Activated T-cell treated with anti-CD3 and anti-CD28 coated beads, Interleukin-2, amount 50 U/mL, for 1 hour (primary cell): ENCODE measurements around the gene SYN1.

Experiments used
- DNase-seq: peaks from one replicate; pipeline ENCODE4 v3.0.0-alpha.2; 2020

Gene SYN1

DNA sequence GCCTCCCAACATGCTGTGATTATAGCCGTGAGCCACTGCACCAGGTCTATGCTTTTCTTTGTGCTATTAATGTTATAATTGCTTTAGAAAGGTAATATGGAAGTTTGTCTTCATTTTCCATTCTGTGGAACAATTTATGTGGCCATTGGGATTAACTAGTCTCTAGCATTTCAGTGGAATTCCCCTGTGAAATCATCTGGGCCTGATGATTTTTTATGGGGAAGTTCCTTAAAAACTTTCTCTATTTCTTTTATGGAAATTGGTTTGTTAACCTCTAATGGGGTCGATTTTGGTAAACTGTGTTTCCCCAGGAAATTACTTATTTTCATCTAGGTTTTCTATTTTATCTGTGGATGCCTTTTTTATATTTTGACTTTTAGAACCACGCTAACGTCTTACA lies 26.1 kb downstream of the SYN1 start:
- no peak for DNase-seq

- no peak for DNase-seq
These were observed 28.7 kb downstream of the SYN1 start for GRCh38 chrX:47590984-47591383.

GRCh38 chrX:47587906-47588735 lies 31.5 kb downstream of the SYN1 start:
- DNase-seq, result no peak

- no peak for DNase-seq
These were observed 32.4 kb downstream of the SYN1 start for GRCh38 chrX:47587091-47587891.

DNA sequence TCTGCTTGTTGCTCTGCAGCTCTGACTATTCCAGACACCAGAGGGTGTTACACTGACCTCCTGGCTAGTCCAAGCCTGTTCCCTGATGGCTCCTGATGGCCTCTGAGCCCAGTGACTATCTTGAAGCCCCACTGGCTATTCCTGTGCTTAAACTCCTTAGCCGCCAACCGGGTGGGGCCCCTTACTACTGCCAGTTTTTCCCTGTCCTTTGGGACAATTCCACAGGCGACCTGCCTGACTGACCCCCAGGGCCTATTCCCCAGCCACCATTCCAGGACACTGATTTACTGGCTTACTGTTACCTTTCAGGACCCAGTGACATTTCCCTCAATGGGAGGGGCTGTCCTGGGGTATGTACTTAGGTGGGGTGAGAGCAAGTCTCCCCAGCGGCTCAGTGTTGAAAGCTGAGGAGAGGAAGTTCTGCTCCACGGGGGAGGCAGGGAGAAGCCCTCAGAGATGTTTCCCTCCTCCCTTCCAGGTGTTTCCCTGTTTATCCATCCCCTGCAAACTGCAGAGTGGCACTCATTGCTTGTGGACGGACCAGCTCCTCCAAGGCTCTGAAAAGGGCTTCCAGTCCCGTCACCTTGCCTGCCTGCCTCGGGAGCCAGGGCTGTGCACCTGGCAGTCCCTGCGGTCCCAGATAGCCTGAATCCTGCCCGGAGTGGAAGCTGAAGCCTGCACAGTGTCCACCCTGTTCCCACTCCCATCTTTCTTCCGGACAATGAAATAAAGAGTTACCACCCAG lies 33.4 kb downstream of the SYN1 start:
- DNase-seq, result no peak

DNA sequence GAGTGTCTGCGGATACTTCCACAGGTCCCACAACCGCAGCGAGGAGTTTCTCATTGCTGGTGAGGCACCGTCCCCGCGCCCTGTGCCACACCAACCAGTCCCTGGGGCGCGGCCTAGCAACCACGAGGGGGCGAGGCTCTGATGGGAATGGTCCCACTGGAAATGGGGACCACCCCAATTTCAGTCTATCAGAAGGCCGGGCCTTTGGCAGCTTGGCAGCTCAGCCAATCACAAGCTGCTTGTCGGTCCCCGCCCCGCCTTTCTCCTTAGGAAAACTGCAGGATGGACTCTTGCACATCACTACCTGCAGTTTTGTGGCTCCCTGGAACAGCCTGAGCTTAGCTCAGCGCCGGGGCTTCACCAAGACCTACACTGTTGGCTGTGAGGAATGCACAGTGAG lies 34.4 kb downstream of the SYN1 start:
- no peak for DNase-seq

GRCh38 chrX:47584714-47585113 lies 34.9 kb downstream of the SYN1 start:
- no peak for DNase-seq

DNA sequence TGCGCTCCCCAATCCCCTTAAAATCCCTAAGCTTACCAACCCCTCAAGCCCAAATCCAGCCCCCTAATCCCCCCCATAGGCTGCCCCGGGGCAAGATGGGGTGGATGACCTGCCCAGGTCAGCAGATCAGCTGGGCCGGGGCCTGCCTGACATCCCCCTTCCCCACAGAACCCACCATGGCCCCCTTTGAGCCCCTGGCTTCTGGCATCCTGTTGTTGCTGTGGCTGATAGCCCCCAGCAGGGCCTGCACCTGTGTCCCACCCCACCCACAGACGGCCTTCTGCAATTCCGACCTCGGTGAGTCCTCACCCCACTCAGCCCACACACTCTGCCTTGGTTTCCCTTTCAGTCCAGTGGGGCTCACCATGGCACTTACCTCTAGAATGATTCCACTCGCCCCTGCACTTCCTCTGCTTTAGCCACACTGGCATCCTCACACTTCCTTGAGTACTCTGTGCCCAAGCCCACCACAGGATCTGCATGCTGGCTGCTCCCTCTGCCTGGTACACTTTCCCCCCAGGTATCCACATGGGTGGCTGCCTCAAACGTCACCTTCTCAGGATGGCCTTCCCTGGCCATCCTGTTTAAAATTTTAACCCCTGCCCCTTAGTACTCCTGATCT lies 36.3 kb downstream of the SYN1 start:
- DNase-seq, result no peak

GRCh38 chrX:47581731-47582647 lies 37.7 kb downstream of the SYN1 start, which contains the start of gene TIMP1:
Gene TIMP1 (plus strand): TSS chrX:47582436. CDS start chrX:47583416, 980 bp downstream.
- DNase-seq, result peak; percentile 75

GRCh38 chrX:47579537-47579936 lies 40.1 kb downstream of the SYN1 start:
- DNase-seq, result no peak

DNA sequence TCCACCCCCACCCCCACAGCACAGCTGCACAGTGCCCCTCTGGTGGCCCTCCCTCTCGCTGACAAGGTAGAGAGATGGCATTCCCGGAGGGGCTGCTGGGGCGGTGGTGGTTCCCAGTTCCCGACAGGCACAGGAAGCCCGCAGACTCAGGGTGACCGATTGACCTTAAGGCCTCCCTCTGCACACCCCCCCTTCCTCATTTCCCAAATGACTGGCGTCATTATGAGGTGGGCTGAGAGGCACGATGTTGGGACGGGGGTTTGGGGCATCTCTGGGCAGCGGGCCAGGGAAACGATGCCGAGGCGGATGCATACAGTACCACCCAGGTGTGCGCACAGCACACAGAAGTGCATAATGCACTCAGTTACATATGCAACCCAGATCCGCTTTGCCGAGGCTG lies 41.0 kb downstream of the SYN1 start:
- DNase-seq, result no peak

DNA sequence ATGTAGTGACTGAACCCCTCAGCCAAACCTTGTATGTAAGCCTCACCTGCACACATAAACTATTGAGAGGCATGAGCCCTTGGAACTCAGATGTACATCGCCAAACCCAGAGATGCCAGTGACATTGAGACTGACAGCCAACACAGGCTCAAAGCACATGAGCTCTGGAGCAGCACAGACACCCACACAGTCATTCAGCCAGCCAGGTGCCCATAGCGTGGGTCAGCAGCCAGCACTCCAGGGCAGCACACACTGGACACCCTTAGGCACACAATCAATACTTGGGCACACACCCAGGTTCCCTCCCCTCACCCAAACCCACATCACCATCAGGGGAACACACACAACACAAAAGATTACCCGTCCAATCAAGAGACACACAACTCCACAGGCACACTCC lies 41.8 kb downstream of the SYN1 start:
- no peak for DNase-seq

DNA sequence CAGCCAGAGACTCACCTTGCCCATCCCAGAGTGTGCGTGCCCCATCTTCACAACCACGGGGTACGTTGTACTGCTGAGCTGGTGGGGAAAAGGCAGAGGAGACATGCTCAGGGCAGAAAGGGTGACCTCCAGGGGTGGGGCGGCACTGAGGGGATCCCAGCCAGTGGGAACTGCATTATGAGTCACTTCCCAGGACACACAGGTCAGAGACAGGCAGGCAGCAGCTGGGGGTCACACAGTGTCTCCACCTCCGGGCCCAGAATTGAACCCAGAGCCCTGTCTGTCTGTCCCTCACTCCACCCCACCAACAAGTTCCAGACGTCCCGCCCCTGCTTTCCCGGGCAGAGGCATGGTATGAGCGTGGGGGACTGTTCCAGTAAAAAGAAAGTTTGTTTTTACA lies 42.2 kb downstream of the SYN1 start:
- DNase-seq, result no peak

- no peak for DNase-seq
These were observed 43.4 kb downstream of the SYN1 start for GRCh38 chrX:47576021-47576898.

DNA sequence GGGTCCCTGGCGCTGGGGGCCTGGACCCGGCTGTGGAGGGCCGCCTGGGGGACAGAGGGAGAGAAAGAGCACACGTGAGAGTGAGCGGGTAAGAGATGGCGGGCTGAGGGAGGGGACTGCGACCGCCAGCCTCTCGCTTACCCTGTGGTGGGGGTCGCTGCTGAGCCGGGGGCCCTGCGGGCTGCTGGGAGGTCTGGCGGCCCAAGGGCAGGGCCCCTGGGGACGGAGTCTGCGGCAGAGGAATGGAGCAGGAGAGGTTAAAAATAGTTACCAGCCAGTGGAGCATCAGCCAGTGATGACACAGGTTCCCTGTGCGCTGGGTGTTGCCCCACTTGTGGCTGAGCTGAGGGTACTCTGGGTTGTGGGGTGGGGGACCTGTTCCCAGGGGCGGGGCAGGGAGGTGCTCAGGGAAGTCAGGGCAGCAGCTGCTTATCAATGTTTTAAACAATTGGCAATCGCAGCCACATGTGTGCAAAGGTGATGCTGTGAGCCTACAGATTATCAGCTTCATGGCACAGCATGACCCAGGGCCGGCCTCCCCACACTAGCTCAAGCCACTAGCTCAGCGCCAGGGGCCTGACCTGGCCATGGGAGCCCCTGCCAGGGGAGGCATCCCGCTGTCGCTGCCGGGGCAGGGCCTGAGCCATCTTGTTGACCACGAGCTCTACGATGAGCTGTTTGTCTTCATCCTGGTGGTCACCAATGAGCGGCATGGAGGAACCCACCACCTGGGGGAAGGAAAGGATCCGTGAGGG lies 44.9 kb downstream of the SYN1 start:
- no peak for DNase-seq

DNA sequence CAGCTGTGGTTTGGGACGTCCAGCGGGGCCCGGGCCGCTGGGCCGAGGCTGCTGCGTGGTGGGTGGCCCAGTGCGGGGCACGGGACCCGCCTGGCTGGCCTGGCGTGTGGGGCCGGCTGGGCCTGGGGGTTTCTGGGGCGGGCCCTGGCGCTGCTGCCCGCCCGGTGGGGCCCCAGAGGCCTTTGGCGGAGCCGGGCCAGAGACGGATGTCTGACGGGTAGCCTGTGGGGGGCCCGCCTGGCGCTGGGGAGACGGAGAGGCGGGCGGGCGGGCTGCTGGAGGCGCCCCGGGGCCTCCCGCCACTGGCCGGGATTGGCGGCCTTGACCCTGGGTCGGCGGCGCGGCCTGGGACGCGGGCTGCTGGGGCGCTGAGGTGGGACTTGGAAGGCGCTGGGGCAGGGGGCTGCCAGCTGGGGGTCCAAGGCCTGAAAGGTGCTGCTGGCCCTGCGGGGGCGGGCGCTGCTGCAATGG lies 45.5 kb downstream of the SYN1 start:
- DNase-seq, result no peak

DNA sequence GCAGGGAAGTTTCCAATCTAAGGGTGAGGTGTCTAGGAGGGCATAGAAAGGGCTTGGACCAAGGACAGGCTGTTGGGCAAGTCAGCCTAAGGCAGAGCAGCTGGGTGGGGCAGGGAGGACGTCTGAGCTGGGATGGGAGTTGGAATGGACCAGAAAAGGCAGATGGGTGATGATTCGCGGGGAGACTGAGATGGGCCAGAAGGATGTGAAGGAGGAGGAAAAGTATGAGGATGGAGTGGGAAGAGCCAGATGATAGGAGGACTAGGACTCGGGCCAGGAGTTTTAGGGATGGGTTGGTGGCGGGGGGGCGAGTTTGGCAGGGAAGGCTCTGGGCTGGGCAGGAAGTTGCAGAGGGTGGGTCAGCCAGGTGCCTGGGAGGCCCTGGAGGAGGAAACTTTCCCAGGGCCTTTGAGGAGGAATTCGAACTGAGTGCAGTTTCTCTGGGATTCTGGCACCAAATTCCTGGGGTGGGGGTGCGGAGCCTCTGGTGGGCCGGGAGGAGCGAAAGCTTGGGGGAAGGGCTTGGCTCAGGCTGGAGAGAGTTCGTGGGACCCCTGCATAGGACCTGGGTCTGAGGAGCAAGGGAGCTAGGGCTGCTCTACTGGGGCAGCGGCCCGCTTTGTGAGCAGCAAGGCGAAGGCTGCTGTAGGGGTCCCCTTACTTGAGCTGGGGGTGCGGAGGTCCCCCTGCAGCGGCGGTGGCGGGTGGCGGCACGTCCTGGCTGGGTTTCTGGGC lies 46.1 kb downstream of the SYN1 start:
- no peak for DNase-seq

- no peak for DNase-seq
These were observed 46.8 kb downstream of the SYN1 start for GRCh38 chrX:47572773-47573340.

- no peak for DNase-seq
These were observed 47.8 kb downstream of the SYN1 start for GRCh38 chrX:47571896-47572295.
